NCI-H2029 treated with DMSO at 0.1 percent for 48 hours (cell line): Measurements from ENCODE around the gene AGAP5.

Experiments
- DNase-seq: peaks from one replicate; lab custom pipeline; 2025; lab: John Stamatoyannopoulos, UW

The AGAP5 gene

DNA sequence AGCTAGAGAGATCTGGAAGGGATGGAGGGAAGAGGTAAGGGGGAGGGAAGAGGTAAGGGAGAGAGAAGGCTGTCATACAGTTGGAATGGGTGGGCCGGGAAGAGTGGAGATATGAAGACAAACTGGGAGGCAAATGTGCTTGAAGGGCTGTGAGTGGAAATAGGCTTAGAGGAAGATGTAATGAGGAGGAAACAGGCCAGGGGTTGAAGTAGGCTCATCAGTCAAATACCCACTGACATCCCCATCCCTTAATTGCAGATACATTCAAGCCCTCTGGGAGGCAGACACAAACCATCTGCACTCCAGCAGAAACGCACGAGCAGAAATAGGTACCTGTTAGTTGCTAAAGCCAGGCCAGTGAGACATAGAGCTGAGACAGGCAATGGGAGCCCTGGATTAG lies 44.2 kb downstream of the AGAP5 start:
- DNase-seq: no peak

DNA sequence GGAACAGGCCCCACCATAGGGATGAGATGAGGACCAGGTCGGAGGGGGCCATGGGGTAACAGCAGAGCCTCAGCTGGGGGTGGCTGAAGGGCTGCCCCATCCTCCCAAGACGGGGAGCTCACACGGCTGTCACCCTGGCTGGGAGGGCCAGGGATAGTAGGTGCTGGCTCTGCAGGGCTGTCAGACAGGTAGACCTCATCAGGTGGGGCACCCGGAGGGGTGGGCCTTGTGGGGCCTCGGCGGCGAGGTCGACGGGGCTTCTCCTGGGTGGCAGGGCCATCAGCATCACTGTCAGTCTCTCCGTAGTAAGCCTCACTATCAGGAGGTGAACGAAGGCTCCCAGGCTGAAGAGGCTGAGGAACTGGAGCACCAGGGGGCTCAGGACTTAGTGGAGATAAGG lies 44.7 kb downstream of the AGAP5 start:
- DNase-seq: no peak

DNA sequence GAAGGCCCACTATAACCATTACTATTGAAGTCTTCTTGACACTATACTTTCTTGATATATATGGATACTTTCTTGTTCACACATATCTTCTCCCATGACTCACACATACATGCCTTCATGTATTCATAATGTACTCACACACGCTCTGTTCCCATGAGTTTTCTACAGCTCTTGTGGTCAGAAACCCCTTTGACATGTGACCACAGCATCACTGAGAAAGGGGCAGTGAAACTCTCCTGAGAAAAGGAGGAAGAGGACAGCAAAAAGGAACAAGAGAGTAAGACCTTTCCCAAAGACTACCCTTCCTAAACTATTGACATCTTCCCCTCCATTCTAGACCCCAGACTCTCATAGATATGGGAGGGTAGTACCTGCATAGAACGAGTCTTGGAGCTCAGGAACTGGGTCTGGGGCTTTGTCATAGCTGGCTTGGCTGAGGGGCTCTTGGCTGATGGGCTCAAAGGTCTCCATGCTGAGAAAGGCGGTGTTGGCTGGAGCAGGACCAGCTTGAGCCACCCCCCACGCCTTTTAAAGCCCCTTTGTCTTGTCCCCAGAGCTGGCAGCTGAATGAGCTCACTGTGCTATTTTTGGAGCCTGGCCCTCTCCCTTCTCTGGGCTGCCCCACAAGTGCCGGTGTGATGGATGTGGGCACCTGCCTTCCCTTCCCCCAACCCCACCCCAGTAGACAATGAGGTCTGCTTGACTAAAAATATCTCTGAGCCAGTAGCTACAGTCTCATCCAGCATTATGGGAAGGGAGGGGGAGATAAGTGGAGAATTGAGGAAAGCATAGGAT lies 47.2 kb downstream of the AGAP5 start:
- no peak for DNase-seq

DNA sequence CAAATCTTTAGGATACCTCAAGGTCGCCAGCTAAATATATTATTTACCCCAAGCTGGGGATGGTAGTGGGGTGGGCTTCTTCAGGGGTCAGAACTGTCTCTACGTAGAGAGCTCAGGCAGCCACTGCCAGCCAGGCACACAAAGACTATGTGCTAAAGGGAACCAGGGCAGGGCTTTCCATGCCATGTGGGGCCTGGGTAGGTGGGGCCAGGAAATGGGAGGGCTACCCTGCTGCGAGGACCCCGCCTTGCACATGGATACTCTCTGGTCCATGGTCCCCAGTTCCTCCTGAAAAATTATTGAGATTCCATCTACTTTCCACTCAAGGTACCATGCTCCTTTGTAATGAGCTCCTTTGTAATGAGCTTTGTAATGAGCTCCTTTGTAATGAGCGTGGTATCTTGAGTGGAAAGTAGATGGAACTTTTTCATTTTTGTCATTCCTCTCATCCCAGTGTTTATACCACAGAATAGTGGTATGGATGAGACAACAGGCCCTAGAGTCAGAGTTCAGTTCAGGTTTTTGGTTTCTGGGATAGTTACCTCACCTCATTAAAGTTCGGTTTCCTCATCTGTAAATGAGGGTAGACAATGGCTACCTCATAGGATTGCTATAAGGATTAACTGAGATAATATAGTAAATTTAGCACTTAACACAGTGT lies 47.9 kb downstream of the AGAP5 start:
- no peak for DNase-seq

DNA sequence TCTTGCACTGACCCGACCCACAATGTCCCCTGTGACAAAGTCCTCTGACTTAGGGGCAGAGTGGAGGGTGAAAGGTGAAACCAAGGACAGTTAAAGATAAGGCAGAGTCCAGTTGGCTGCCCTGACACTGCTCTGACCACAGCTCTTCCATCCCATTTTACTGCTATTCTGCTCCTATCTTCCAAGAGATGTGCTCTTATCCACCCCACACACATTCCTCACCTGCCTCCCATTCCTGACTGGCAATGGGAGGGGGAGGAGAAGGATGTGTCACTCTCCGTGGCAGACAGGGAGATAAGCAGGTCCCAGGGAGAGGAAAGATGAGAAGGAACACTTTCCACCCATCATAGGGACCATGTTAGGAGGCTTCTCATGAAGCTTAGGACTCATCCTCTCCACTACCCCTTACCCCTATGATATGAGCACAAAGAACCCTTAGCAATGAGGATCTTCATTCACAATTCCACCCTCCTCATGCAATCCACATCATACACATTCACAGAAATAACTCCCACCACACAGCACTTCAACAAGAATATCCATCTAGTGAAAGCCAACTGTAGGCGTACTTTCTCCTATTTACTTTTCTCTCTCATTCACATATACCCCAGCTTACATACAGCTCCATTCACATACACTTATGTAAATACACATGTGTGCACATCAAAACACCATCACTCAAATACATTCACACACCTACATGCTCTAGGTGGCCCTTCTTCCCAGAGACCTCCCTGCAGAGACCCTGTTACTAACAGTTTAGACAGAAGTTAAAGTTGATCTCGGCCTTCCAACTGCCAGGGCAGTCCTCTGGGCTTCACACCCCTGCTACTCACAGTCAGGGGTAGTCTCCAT lies 48.7 kb downstream of the AGAP5 start:
- DNase-seq: no peak

- no peak for DNase-seq
These were observed 49.8 kb downstream of the AGAP5 start for GRCh38 chr10:73647875-73648651.

- DNase-seq: peak; percentile 9
These were observed 50.6 kb downstream of the AGAP5 start for GRCh38 chr10:73647211-73647874.

- DNase-seq: no peak
These were observed 51.3 kb downstream of the AGAP5 start for GRCh38 chr10:73646598-73647041.

DNA sequence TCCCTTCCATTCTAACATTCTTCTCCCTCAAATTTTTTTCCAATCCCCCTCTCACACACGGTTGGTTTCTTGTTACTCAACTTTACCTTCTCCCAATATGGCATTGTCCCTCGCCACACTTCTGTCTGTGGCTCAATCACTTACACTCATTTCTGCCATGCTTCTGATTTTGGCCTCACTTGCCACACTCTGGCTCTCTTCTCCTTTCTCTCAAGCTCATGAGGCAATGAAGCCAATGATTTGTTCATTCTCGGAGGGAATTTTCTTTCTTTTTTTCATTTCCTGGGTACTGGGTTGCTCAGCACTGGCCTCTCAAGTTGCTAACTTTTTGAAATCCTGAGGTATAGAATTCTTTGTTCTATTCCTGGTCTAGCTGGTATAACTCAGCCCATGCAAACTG lies 52.7 kb downstream of the AGAP5 start:
- no peak for DNase-seq

DNA sequence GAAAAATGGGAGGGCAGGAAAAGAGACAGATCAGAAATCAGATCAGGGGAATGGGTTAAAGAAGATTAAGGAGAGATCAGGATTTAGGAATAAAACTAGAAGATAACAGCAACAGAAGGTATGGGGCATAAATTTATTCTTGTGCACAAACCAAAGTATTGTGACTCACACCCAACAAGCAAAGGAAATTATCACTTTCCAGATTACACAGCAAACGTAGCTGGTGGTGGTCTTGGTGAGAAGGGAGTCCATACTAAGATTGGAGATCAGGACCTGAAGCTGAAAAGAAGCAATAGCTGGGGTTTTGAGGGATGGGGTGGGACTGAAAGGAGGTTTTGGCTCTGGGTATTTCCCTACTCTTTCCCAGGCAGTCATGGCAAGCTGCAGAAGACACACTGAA lies 53.1 kb downstream of the AGAP5 start:
- no peak for DNase-seq

GRCh38 chr10:73644015-73644743 lies 53.7 kb downstream of the AGAP5 start:
- peak; percentile 20 for DNase-seq

- no peak for DNase-seq
These were observed 54.5 kb downstream of the AGAP5 start for GRCh38 chr10:73643362-73643761.

- no peak for DNase-seq
These were observed 56.4 kb downstream of the AGAP5 start, which contains the start of gene MYOZ1 for GRCh38 chr10:73641328-73642060. MYOZ1 (minus strand) TSS chr10:73641474; CDS start chr10:73640017, 1,457 bp downstream.

- no peak for DNase-seq
These were observed 58.6 kb downstream of the AGAP5 start for GRCh38 chr10:73639286-73639685.

GRCh38 chr10:73635781-73636180 lies 62.1 kb downstream of the AGAP5 start:
- no peak for DNase-seq

DNA sequence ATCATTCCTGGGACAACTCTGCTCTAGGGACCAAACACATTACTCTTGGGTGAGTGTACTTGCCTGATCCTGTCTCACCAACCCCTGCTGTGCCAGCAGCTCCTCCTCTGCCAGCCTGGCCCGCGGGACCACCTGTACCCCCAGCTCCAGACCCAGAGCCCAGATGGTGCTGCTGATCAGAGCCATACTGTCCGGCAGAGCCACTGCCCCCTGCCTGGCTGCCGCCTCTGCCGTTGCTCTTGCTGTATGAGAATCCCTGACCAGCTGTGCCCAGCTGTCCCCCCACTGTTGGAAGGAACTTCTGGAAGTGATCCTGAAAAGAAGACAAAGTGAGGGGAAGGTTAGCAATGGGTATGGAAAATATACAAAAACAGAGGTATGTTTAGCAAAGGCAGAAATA lies 63.5 kb downstream of the AGAP5 start:
- DNase-seq: no peak

DNA sequence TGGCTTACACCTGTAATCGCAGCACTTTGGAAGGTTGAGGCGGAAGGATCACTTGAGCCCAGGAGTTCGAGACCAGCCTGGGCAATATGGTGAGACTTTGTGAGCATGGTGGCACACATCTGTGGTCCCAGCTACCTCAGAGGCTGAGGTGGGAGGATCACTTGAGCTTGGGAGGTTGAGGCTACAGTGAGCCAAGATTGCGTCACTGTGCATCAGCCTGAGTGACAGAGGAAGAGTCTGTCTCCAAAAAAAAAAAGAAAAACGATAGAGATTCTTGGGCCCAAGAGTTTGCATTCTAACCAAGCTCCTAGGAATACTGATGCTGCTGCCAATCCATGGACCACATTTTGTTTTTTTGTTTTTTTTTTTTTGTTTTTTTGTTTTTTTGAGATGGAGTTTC lies 68.7 kb downstream of the AGAP5 start:
- no peak for DNase-seq

GRCh38 chr10:73628405-73628804 lies 69.5 kb downstream of the AGAP5 start:
- DNase-seq: no peak

DNA sequence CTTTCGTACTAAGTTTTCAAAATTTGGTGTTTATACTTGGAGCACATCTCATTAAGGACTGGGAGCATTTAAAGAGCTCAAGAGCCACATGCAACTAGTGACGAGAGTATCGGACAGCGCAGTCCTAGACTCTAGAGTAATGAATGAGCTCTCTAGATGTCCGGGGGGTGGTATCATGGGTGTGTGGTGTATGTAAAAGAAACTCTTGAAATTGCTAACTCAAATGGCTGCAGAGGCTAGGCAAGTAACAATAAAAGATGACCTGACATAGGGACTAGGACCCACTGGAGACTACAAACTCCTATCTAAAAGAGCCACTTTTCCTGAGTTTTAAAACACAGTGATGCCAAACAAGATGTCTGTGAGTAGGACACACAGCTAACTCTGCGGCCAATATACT lies 70.6 kb downstream of the AGAP5 start:
- no peak for DNase-seq
